ENCODE results near the gene GIMAP1.
A peak's percentile ranks its signal among the peaks of the same experiment; 100 is the strongest.
"Not testable (repeated sequence)": the region's sequence is repeated elsewhere in the genome, so short reads cannot be mapped to it uniquely, and the experiment has no call there.

GIMAP1 gene

DNA sequence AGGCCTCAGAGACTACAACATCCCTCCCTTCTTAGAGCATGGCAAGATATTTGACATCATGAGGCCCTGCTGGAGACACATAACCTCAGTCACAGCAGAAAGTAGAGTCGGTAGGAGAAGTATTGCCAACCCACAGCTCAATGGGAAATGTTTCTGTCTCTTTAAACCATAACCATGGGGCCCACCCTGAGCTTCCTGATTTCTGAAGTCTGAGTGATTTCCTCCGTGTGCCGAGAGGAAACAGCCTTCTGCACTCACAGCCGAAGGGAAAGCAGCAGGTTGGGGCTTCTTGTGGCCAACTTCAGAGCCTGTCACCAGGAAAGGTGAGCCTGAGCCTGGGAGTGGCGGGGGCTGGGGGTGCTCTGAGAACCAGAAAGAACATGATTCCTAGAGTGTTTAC lies at the start of gene GIMAP1:
GIMAP1 (plus strand) TSS at position 246 of the 400 bp plus-strand sequence. CDS start 2,435 bp downstream, outside the sequence.
- DNase-seq (ENCODE audit: low spot score), result no peak

DNA sequence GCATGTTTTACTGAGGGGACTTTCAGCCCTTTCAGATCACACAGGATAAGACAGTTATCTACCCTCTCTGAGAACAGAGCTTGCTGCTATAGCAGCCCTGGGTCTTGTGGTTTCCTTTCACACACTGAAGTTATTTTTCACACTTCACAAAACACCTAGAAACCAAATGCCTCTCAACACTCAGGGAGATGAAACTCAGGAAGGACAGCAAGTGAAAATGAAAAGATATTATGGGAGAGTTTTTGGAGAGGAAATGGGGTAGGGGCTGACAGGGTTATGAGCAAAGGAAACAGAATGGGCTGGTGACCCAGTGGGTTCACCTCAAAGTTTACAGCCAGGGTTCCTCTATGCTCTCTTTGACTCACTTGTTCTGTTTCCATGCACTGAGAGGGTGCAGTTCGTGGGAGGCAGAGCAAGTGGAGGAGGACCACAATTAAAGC lies 47.9 kb upstream of the GIMAP1 start:
- no peak for DNase-seq (ENCODE audit: low spot score)

DNA sequence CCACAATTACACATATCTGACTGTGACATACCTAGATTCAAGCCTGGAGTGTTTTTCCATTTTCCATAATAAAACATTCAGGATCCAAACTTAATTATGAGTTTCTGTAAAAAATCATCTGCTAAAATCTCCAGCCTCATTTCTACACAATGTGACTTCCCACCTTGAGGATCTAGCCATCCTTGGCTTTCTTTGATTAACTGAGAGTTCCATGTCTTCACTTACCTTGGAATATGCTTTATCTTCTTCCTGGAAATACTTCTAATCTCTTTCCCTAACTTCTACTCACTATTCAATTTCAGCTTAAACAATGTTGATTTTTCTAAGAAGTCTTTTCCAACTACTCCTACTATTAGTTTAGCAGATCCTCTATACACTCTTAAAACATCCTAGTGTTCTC lies 47.4 kb upstream of the GIMAP1 start:
- no peak for DNase-seq (ENCODE audit: low spot score)

DNA sequence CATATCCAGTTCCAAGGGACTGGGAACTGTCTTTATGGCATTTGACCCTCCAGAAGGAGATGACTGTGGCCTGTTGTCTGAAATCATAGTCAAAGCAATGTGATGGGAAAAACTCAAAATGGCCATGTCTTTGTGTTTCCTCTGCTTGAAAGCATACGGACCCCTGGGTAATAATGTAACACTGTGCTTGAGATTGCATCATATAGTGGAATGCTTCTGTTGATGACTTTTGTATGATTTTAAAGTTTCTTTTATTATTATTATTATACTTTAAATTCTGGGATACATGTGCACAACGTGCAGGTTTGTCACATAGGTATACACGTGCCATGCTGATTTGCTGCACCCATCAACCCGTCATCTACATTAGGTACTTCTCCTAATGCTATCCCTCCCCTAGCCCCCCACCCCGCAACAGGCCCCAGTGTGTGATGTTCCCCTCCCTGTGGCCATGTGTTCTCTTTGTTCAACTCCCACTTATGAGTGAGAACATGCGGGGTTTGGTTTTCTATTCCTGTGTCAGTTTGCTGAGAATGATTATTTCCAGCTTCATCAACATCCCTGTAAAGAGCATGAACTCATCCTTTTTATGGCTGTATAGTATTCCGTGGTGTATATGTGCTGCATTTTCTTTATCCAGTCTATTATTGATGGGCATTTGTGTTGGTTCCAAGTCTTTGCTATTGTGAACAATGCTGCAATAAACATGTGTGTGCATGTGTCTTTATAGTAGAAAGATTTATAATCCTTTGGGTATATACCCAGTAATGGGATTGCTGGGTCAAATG lies 44.4 kb upstream of the GIMAP1 start:
- not testable (repeated sequence) for DNase-seq (ENCODE audit: low spot score)

DNA sequence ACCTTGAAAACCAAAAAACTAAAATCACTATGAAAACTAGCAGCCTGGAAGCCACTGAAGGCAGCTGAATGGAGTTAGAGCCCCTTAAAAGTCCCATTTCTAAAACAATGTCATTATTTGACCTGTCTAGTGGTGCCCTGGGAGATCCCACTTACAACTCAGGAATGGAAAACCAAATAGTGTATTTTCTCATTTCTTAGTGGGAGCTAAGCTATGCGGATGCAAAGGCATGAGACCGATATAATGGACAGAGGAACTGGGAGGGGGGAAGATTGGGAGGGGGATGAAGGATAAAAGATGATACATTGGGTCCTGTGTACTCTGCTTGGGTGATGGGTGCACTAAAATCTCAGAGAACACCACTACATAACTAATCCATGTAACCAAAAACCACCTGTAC lies 40.7 kb upstream of the GIMAP1 start:
- no peak for DNase-seq (ENCODE audit: low spot score)

DNA sequence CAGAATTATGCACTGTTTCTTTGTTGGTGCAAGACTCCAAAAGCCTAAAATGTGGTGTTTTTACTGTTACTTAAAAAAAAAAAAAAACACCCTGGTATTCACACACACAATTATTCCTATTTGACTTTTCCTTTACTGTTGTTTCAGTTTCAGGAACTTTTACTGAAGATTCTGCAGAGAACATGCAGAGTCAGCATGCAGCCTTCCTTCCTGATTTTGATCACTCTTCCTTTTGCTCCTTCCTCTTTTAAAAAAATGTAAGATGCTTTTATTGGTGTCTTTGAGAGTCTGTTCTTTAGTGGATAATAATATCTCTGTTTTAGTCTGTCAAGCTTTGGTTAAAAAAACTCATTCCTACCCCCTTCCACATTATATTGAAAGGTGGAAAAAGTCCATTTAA lies 40.1 kb upstream of the GIMAP1 start:
- DNase-seq (ENCODE audit: low spot score), result not testable (repeated sequence)

DNA sequence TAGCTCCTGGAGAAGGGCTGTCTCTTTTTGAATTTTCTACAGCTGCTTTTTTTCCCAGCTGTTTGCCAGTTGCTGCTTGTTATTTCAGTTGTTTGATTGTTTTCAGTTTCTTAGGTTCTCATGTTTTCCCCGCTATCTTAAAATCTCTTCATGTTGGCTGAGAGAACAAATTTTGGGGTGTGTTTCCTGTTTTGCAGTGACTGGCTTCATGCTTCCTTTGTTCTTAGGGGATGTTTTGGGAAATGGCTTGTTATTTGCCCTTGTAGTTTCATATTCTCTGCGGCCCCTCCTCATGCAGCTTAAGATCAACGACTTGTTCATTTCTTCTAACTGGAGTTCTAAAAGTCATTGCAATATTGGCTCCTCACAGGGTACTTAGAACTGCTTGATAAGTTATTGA lies 39.6 kb upstream of the GIMAP1 start:
- not testable (repeated sequence) for DNase-seq (ENCODE audit: low spot score)

DNA sequence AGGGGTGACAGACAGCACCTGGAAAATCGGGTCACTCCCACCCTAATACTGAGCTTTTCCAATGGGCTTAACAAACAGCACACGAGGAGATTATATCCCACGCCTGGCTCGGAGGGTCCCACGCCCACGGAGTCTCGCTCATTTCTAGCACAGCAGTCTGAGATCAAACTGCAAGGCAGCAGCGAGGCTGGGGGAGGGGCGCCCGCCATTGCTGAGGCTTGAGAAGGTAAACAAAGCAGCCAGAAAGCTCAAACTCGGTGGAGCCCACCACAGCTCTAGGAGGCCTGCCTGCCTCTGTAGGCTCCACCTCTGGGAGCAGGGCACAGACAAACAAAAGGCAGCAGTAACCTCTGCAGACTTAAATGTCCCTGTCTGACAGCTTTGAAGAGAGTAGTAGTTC lies 37.8 kb upstream of the GIMAP1 start:
- DNase-seq (ENCODE audit: low spot score), result not testable (repeated sequence)

DNA sequence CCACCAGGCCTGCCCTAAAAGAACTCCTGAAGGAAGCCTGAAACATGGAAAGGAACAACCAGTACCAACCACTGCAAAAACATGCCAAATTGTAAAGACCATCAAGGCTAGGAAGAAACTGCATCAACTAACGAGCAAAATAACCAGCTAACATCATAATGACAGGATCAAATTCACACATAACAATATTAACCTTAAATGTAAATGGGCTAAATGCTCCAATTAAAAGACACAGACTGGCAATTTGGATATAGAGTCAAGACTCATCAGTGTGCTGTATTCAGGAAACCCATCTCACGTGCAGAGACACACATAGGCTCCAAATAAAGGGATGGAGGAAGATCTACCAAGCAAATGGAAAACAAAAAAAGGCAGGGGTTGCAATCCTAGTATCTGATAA lies 36.0 kb upstream of the GIMAP1 start:
- DNase-seq (ENCODE audit: low spot score), result not testable (repeated sequence)

DNA sequence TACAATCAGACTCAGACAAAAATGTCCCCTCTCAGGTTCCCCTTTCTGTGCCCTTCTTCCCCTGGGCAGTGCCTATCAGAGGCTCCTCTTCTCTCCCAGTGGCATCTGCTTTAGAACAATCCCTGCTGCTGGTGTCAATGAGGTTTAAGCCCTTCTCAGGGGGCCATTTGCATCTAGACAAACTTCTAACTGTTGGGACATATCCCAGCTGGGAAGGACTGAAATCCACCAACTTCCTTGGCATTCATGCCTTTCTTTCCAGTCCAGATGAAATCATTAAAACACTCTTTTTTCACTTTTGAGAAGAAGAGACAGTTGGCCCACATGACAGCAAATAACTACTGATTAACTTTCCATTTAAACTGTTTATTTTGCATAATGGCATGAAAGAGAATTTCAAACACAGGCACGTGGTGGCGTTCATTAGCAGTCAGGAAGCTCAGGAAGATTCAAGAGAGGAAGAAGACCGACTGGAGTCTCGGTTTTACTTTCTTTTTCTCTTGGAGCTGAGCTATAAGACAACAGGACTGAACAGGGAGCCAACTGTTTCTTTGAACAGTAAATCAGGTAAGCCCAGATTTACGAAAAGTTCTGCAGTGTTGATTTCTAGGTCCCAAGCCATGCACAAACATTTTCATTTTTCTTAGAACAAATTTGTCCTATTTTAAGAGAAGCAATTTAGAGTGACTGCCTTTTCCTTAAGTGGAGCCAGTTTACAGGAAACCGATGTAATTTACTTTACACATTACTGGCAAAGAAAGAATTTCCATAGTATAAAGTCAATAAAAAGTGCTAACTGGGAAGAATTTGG lies 31.0 kb upstream of the GIMAP1 start, which contains the start of gene GIMAP2:
GIMAP2 (plus strand) TSS at position 488 of the 811 bp plus-strand sequence. CDS start 1,354 bp downstream, outside the sequence.
- peak; percentile 40 for DNase-seq (ENCODE audit: low spot score)

DNA sequence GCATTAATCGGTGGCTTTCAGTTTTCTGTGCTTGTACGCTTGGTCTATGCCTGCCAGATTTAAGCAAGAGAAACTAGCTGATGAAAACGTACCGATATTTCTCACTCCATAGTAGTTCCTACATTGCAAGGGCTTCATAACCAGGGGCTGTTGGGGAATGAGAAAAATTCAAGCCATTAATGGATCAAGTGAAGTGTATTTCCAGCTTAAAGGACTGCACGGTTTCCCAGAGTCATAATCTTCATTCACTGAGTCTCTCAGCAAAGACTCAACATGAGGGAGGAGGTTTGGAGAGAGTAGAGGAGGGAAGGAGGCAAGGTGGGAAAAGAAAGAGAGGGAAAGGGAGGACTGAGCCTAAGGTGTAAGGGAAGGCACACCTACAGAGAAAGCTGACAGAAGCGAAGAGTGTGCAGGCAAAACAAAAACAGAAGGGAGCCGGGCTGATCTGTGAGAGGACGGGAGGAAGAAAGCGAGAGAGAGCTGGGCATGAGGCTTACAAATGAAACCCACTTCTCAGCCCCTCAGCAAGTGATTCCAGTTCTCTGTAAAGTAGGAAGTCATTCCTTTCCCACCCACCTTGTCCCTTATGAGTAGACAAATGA lies 30.3 kb upstream of the GIMAP1 start:
- DNase-seq (ENCODE audit: low spot score), result no peak

DNA sequence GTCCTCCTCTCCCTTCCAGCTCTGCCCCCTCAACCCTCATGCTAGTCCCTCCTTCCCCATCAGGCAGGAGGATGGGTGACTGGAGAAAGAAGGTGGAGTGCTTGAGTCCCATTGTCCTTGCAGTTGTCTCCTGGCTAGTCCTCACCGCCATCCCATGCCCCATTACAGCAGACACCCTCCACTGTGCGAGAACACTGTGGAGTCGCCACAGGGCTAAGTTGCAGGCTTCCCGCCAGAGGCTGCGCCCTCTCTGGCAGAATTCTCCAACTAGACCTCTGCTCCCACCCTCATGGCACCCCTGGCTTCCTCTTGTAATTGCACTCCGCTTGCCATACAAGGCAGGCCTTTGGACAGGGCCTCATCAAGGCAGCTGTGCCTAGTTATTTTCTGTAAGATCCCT lies 27.8 kb upstream of the GIMAP1 start:
- DNase-seq (ENCODE audit: low spot score), result no peak

DNA sequence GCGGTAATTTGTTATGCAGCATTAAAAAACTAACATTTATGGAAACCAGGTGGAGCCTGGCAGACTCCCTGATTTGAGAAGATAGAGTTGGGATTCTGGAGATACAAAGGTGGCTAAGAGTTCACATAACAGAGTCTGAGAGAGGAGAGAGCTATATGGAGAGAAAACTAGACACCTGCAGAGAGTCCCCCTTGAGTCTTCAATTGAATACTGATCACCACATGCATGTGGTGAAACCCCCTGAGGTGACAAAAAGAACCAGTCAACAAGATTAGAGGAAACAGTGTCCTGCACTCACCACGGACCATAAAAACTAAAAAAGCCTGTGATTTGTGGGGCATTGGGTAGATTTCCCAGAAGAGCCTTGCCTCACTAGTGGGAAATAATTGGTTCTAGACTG lies 20.8 kb upstream of the GIMAP1 start:
- DNase-seq (ENCODE audit: low spot score), result no peak

DNA sequence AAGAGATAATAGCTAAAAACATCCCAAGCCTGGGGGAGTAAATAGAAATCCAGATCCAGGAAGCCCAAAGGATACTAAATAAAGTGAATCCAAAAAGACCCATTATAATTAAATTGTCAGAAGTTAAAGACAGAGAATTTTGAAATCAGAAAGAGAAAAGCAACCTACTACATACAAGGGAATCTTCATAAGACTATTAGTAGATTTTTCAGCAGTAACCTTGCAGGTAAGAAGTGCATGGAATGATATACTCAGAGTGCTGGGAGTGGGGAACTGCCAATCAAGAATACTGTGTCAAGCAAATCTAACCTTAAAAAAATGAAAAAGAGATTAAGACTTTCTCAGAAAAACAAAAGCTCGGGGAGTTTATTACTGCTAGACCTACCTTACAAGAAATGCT lies 13.2 kb upstream of the GIMAP1 start:
- DNase-seq (ENCODE audit: low spot score), result no peak

DNA sequence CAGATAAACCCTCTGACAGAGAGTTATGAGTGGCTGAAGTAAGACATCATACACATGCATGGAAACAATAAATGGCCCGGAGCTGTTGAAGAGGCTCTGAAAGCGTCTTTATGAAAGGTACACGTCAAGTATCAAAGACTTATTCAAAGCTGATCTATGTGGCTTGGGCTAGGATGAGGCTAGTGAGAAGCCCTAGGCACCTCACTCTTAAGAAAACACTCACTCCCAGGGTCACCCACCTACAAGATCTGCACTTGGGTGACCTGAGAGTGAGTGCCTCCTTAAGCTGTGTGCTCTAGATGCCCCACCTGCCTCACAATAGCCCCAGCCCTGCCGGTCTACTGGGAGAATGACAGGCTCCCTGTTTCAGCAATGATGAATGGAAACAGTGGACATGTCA lies 1.1 kb upstream of the GIMAP1 start:
- DNase-seq (ENCODE audit: low spot score), result no peak

DNA sequence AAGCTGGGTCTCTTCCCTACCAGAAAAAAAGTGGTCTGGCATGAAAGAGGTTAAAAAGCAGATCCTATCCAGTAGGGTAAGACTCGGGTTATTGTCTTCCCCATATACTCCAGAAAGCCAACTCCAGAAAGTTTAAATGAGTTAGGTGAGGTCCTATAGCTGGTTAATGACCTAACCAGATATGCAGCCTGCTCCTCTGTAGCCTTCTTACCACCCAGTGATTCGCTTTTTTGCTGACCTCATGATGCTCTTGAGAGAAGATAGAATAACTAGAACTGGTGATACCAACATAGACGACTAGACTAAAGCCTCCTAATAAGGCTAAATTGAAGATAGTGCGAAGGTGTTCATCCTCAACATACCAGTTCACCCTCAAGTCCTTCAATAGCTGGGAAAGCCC lies 675 bp upstream of the GIMAP1 start:
- no peak for DNase-seq (ENCODE audit: low spot score)

DNA sequence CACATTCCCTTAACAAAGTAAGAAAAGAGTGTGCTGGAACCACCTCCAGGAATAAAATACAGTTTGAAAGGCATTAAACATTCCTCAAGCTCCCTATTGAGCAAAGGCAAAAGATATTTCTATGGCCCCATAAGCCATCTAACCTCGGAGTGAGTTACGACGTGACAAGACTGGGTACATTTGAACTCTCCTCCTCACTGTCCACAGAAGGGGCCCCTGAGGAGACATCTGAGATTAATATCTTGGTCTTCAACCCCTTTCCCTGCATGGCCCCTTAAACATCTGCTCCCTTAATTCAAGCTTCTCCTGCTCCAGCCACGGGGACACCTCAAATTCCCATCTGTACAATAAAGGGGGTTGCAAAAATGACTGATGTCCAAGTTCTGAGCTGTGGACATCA lies 526 bp downstream of the GIMAP1 start:
- DNase-seq (ENCODE audit: low spot score), result no peak

DNA sequence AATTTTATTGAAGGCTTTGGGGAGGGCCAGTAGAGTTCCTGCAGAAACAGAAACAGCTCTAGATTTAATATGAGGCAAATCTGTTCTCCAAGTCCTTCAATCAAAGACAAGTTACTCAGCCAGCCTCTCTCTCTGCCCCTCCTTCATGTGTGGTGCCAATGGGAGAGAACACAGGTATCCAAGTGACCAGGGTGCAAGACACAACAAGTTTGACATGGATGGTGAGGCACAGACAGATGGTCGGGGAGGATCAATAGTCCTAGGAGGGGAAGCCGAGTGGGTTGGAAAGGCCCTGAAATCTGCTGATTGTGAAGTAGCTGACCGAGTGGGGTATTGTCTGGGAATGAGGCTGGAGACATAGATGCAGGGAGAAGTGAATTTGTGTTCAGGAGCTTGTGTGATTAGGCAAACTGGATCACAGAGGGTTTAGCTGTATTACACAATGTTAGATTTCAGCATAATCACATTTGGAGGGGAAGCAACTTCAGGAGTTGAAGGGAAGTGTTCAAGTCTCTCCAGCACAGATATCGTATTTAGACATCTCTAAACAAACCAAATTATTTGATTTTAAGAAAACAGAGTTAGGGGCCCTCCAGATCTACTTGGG lies 1.5 kb downstream of the GIMAP1 start:
- no peak for DNase-seq (ENCODE audit: low spot score)

DNA sequence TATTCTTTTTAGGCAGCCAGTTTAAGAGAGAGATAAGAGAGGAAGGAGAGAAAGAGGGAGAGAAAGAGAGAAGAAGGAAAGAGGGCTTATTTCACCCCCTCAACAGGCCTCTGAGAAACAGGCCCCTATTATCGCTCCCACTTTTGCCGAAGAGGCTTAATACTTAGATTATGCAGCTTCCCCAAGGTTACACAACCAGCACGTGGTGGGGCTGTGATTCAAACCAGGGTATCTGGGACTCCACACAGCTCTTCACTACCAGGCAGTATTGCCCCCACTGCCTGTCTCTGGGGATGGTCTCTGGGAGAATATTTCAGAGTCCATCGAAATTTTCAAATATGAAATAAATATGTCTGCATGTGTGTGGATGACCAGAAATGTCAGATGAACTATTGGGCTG lies 3.0 kb downstream of the GIMAP1 start:
- DNase-seq (ENCODE audit: low spot score), result no peak

DNA sequence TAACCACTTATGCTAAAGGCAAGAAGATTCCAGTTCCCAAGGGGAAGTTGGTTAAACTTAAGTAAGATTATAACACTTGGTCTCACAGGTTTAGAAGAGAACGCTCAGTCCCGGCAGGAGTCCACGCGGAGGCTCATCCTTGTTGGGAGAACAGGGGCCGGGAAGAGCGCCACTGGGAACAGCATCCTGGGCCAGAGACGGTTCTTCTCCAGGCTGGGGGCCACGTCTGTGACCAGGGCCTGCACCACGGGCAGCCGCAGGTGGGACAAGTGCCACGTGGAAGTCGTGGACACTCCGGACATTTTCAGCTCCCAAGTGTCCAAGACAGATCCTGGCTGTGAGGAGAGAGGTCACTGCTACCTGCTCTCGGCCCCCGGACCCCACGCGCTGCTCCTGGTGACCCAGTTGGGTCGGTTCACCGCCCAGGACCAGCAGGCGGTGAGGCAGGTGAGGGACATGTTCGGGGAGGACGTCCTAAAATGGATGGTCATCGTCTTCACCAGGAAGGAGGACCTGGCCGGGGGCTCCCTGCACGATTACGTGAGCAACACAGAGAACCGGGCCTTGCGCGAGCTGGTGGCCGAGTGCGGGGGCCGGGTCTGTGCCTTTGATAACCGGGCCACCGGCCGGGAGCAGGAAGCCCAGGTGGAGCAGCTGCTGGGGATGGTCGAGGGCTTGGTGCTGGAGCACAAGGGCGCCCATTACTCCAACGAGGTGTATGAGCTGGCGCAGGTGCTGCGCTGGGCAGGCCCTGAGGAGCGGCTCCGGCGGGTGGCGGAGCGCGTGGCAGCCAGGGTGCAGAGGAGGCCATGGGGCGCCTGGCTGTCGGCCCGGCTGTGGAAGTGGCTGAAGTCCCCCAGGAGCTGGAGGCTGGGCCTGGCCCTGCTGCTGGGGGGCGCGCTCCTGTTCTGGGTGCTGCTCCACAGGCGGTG lies 3.8 kb downstream of the GIMAP1 start:
- no peak for DNase-seq (ENCODE audit: low spot score)

DNA sequence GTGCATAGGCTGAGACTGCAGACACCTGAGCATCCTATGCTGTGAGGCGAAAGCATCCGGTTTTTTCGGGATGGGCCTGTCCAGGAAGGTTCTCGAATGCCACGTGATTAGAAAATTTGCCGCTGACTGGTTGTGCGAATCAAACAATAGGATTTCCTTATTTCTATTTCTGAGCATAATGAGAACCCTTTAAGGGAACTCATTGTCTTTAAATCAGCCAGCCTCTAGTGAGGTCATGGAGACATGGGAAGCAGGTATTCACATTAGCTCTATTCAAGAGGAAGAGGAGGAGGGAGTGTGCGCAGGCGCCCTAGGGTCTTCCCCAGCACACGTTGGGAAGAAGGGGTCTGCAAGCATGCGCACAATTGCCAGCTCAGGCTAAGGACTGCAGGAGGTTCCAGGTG lies 5.6 kb downstream of the GIMAP1 start:
- DNase-seq (ENCODE audit: low spot score), result no peak

Measured in putamen (tissue), 1 donor.